ENCODE measurements around the gene THAP5.

- TF ChIP-seq CTCF (IDR thresholded peaks at IDR 0.05) (no peak), POLR2A (IDR thresholded peaks at IDR 0.05) (no peak)
Observed at GRCh38 chr7:108575156-108575555, 5.7 kb upstream of the THAP5 start.

Measured in gastroesophageal sphincter (tissue), 3 donors.